H54 (cell line): ENCODE results near the gene LACTBL1.
A peak's percentile ranks its signal among the peaks of the same experiment; 100 is the strongest.
"Not testable (repeated sequence)": the region's sequence is repeated elsewhere in the genome, so short reads cannot be mapped to it uniquely, and the experiment has no call there.

Source experiments
- DNase-seq: peaks from one replicate; pipeline ENCODE4 v3.0.0; 2011; ENCODE audit warnings: low spot score, mixed read lengths; ENCODE audit not compliant: insufficient read length
- FAIRE-seq: peaks from 3 replicates; lab custom pipeline; 2011; peaks lifted over from hg19 to GRCh38; lab: Jason Lieb, UNC
- POLR2A ChIP-seq: IDR thresholded peaks from 2 replicates; pipeline ENCODE4 v1.6.1; 2011; ENCODE audit warnings: low read depth, mild to moderate bottlenecking, low read length

LACTBL1 gene

GRCh38 chr1:22995774-22996173, 23.1 kb upstream of the LACTBL1 start:
- no peak for TF ChIP-seq POLR2A
- DNase-seq (no peak), FAIRE-seq (no peak)

- FAIRE-seq, DNase-seq: not testable (repeated sequence)
Observed at GRCh38 chr1:22993220-22993795, 20.6 kb upstream of the LACTBL1 start.

GRCh38 chr1:22992384-22992783, 19.7 kb upstream of the LACTBL1 start:
- not testable (repeated sequence) for FAIRE-seq, DNase-seq

- TF ChIP-seq POLR2A: no peak
- no peak for FAIRE-seq
- DNase-seq: no peak
Observed at GRCh38 chr1:22983944-22984343, 11.3 kb upstream of the LACTBL1 start.

DNA sequence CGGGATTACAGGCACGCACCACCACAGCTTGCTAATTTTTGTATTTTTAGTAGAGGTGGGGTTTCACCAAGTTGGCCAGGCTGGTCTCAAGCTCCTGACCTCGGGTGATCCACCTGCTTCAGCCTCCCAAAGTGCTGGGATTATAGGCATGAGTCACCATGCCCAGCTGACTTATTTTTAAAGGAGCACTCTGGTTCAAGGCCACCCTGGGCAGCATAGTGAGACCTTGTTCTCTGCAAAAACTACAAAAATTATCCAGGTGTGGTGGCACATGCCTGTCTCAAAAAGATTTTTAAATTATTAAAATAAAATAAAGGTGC, 7.8 kb upstream of the LACTBL1 start:
- not testable (repeated sequence) for DNase-seq, FAIRE-seq

DNA sequence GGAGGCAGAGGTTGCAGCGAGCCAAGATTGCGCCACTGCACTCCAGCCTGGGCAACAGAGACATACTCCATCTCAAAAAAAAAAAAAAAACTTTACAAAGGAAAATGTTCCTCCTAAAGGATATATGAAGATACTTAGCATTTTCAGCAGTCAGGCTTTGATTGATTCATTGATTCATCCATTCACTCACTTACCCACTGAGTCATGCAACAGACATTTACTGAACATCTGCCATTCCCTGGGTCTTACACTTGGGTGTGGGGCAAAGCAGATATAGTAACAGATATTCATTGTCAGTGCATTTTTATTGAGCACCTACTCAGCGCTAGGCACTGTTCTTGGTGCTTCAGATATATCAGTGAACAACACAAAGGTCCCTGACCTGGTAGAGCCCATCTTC, 5.6 kb upstream of the LACTBL1 start:
- DNase-seq: no peak
- no peak for FAIRE-seq
- TF ChIP-seq POLR2A: no peak

DNA sequence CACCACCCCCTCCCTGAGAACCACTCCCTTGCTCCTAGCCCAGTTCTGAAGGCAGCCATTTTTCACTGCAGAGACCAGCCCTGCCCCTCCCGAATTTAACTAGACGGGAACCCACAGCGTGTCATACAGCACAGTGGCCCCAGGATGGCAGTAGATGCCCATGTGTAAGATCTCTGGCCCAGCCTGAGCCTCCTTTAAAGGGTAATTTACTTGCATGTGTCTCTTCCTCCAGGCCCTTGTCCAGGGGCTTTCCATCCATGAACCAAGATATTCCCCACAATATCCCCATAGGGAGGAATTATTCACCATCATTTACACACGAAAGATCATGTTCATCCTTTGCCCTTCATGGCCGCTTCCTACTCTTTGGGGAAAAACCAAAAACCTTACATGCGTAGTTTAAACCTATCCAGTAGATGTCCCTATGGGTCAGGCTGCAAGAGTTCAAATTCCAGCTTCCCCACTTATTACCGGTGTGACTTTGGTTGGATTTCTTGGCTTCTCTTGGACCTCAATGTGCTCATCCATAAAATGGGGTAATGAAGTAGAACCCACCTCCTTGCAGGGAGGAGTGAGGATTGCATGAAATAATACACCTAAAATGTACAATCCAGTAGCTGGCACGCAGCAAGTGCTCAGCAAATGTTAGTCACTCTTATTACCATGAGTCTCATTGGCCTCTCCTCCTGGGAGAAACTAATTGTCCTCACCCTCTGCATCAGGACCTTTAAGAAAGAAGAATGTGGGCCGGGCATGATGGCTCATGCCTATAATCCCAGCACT, 4.0 kb upstream of the LACTBL1 start:
- TF ChIP-seq POLR2A: no peak
- DNase-seq (peak; percentile 52), FAIRE-seq (no peak)

GRCh38 chr1:22976127-22976460, 3.4 kb upstream of the LACTBL1 start:
- FAIRE-seq (no peak), DNase-seq (no peak)
- no peak for TF ChIP-seq POLR2A

DNA sequence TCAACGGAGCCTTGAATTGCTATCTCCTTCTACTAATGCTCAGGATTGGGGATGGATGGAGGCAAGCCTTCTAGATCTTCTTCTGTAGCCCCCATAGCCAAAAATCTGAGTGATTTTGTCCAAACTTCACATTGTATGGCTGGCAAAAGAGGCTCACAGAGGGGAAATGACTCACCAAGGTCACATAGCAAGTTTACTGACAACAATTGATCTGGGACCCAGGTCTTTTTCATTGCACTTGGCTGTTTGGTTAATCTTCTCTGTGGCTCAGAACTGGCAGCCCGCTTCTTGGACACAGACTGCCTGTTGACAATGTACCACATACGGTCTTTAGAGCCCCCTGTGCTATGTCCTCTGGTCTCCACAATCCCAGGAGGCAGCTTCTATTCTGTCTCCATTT, 3.0 kb upstream of the LACTBL1 start:
- no peak for TF ChIP-seq POLR2A
- DNase-seq: no peak
- FAIRE-seq: no peak

GRCh38 chr1:22971611-22972405, 858 bp downstream of the LACTBL1 start:
- DNase-seq: no peak
- FAIRE-seq: no peak
- no peak for TF ChIP-seq POLR2A

- TF ChIP-seq POLR2A: no peak
- DNase-seq (no peak), FAIRE-seq (no peak)
Observed at GRCh38 chr1:22971161-22971560, 1.5 kb downstream of the LACTBL1 start.

- TF ChIP-seq POLR2A: no peak
- FAIRE-seq: no peak
Observed at GRCh38 chr1:22970096-22970495, 2.6 kb downstream of the LACTBL1 start.

DNA sequence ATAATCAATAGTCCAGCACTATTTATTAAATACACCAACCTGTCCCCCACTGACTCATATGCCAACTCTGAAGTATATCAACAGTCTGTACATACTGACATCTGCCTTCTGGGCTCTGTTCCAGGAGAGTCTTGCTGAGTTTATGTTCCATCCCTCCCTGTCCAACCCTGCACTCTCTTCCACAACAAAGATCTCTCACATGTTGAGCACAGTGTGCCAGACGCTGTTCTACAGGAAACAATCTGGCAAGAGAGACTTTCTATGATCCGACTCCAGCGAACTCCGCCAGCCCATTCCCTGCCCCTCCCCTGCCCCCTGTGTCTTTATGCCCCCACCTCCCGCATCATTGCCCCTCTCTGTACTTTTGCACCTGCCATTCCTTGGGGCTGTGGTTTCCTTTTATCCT, 3.4 kb downstream of the LACTBL1 start:
- DNase-seq (no peak), FAIRE-seq (no peak)
- no peak for TF ChIP-seq POLR2A

More at GRCh38 chr1:22970096-22970495, 2.6 kb downstream of the LACTBL1 start:
- DNase-seq: no peak

DNA sequence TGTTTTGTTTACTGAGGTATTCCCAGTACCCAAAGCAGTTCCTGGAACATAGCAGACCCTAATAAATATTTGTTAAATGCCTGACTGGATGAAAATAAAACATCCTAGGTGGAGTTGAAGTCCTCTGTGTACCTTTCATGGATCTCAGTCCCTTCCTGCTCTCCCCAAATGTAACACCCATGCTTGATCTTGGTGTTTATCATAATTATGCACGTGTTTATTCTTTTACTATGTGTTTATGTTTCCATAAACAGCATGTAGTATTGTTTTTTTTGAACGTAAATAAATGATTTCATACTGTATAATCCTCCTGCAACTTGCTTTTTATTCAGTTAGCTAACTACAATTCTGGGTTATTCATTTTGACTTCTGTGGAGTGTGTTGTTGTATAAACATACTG, 4.8 kb downstream of the LACTBL1 start:
- DNase-seq: no peak
- no peak for FAIRE-seq
- TF ChIP-seq POLR2A: no peak

DNA sequence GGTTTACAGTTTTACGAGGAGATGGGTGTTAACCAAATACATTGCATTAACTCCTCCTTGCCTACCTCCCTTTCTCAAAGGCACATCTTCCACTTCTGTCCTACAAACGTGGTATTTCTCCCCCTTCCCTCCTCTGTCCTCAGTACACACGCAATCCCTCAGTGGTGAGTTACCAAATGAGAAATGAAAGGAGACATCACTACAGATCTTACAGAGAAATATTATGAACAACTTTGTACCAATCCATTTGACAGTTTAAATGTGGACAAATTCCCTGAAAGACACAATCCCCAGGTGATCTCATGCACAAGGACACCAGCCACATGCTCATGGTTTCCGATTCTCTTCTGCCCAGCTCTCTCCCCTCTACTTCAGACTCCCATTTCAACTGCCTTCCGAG, 6.4 kb downstream of the LACTBL1 start:
- TF ChIP-seq POLR2A: no peak
- FAIRE-seq (no peak), DNase-seq (no peak)
